IPS DF 6.9 (cell line): Measurements from ENCODE around the gene TOP3A.

Experiments used
- DNase-seq: peaks from one replicate; pipeline ENCODE4 v3.0.0-alpha.2; 2013; ENCODE audit warnings: low read depth, low spot score
- H3K27ac ChIP-seq: one replicate; pipeline ENCODE4 v1.5.1; 2013; ENCODE audit warnings: low read length, control low read depth
- H3K27me3 ChIP-seq: 2 replicates; pipeline ENCODE4 v1.6.1; 2013; ENCODE audit warnings: mild to moderate bottlenecking, low read length; ENCODE audit not compliant: control insufficient read depth, insufficient read depth
- H3K36me3 ChIP-seq: 2 replicates; pipeline ENCODE4 v1.6.1; 2013; ENCODE audit warnings: low read length; ENCODE audit not compliant: control insufficient read depth, insufficient read depth
- H3K4me1 ChIP-seq: 2 replicates; pipeline ENCODE4 v1.6.1; 2013; ENCODE audit warnings: low read length; ENCODE audit not compliant: control insufficient read depth, insufficient read depth
- H3K4me3 ChIP-seq: 2 replicates; pipeline ENCODE4 v1.5.1; 2013; ENCODE audit warnings: mild to moderate bottlenecking, low read length
- H3K9me3 ChIP-seq: 2 replicates; pipeline ENCODE4 v1.6.1; 2013; ENCODE audit warnings: low read length, inconsistent platforms; ENCODE audit not compliant: control insufficient read depth, insufficient read depth
- WGBS: extraction: QIAGEN DNeasy Blood & Tissue Kit; methylation state at CpG from one replicate; pipeline ENCODE4 v1.1.7; 2013; ENCODE audit warnings: mixed read lengths, missing lambda C conversion rate; ENCODE audit not compliant: insufficient read length, insufficient coverage; 5-methylcytosine and 5-hydroxymethylcytosine counted together

The TOP3A gene

DNA sequence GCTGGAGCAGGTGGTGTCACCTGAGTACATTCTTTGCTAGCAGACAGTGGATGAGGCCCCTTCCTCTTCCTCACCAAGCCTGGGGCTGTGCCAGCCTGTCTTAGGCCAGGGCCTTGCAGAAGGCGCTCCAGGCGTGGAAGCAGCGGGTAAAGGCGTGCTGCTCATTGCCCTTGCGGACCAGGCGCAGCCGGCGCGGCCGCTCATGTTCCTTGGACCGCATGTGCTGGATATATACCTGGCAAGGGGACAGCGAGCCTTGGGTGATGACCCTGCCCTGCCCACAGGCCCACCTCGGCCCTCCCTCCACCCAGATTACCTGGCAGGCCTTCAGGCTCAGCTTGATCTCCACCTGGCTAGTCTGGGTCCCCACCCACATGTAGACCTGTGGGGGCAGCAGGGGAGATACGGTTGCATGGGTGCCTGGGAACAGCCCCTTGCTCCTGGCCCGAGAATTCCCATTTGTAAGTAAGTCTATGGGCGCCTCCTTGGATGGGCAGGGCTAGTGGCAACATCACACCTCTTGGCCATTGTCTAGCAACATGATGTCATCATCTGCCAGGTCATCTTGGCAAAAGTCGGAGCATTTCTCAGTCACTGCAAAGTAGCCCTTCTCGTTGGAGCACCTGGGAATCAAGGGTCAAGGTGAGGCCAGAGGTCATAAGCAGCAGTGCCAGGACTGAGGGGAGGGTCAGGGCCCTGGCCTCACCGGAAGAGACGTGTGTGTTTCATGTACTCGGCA lies 69.6 kb downstream of the TOP3A start:
- WGBS = no CpG with 5 or more reads among the region's 21 CpGs
- H3K27me3 ChIP-seq = no peaks in the 10 kb centered on the region
- H3K27ac ChIP-seq = no peak overlapping the region
- H3K4me1 ChIP-seq = peaks cover 9% of the 10 kb centered on the region
- H3K4me3 ChIP-seq = no peak overlapping the region
- no peaks in the 10 kb centered on the region for H3K9me3 ChIP-seq
- no peak for DNase-seq
- H3K36me3 ChIP-seq = peaks cover 43% of the 10 kb centered on the region

DNA sequence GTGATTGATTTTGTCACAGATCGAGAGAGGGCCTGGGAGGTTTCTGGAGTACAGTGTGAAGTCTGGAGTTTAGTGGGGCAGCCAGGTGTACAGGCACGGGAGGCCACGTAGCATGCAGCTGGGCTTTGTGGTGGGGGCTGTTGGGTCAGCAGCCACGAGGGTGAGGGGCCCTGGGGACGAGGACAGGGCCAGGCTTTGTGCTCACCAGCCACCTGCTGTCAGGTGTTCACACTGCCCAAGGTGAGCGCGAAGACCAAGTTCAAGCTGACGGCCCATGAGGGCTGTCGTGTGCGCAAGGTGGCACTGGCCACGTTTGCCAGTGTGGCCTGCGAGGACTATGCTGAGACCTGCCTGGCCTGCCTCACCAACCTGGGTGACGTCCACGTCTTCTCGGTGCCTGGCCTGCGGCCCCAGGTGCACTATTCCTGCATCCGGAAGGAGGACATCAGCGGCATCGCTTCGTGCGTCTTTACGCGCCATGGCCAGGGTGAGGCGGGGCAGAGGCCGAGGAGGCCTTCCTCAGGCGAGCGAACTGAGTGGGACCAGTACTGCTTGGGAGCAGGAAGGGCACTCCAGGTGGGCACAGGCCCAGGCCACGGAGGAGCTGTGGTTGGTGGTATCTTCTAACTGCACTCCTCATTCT lies 73.4 kb downstream of the TOP3A start:
- Histone ChIP-seq H3K4me1 (peaks cover 5% of the 10 kb centered on the region), H3K9me3 (no peaks in the 10 kb centered on the region), H3K27ac (no peak overlapping the region), H3K27me3 (no peaks in the 10 kb centered on the region), H3K36me3 (peaks cover 60% of the 10 kb centered on the region), H3K4me3 (no peak overlapping the region)
- no CpG with 5 or more reads among the region's 28 CpGs for WGBS
- no peak for DNase-seq

DNA sequence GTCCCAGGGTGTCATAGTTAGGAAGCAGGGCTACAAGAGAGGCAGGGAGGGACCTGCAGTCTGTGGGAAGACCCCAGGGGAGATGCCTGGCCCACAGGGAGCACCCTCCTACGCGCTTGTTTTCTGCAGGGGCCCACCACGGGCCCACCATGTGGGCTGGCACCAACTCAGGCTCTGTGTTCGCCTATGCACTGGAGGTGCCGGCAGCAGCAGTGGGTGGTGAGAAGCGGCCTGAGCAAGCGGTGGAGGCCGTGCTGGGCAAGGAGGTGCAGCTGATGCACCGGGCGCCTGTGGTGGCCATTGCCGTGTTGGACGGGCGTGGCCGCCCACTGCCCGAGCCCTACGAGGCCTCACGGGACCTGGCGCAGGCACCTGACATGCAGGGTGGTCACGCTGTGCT lies 74.3 kb downstream of the TOP3A start:
- Histone ChIP-seq H3K9me3 (no peaks in the 10 kb centered on the region), H3K27me3 (no peaks in the 10 kb centered on the region), H3K4me3 (no peak overlapping the region), H3K27ac (no peak overlapping the region), H3K36me3 (peaks cover 60% of the 10 kb centered on the region), H3K4me1 (no peaks in the 10 kb centered on the region)
- WGBS = no CpG with 5 or more reads among the region's 19 CpGs
- DNase-seq = no peak

DNA sequence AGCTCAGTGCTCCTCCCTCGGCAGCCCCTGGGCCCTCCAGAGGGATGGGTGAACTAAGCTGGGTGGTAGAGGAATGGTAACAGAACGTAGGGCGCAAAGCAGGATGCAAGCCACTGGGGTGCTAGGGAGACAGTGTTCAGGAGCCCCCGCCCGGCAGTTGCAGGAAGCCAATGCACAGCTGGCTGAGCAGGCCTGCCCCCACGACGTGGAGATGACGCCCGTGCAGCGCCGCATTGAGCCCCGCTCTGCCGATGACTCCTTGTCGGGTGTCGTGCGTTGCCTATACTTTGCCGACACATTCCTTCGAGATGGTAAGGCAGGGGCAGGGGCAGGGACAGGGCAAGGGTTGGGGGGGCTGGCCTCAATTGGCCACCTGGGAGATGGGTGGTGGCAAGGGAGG lies 76.5 kb downstream of the TOP3A start:
- no CpG with 5 or more reads among the region's 18 CpGs for WGBS
- H3K36me3 ChIP-seq = peaks cover 63% of the 10 kb centered on the region
- H3K27ac ChIP-seq = no peak overlapping the region
- H3K9me3 ChIP-seq = no peaks in the 10 kb centered on the region
- no peaks in the 10 kb centered on the region for H3K4me1 ChIP-seq
- DNase-seq = no peak
- H3K27me3 ChIP-seq = no peaks in the 10 kb centered on the region
- no peak overlapping the region for H3K4me3 ChIP-seq

DNA sequence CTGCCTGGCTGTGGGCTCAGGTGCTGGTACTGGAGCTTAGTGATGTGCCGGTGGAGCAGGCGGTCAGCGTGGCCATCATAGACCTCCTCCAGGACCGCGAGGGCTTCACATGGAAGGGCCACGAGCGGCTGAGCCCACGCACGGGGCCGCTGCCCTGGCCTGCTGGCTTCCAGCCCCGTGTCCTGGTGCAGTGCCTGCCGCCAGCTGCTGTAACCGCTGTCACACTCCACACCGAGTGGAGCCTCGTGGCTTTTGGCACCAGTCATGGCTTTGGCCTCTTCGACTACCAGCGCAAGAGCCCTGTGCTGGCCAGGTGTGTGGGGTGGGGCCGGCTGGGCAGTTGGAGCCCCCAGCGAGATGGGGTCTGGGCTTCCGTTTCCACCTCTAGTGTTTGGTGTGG lies 77.3 kb downstream of the TOP3A start:
- no peaks in the 10 kb centered on the region for H3K9me3 ChIP-seq
- no peak overlapping the region for H3K27ac ChIP-seq
- peaks cover 59% of the 10 kb centered on the region for H3K36me3 ChIP-seq
- H3K4me3 ChIP-seq = no peak overlapping the region
- WGBS = no CpG with 5 or more reads among the region's 20 CpGs
- DNase-seq = no peak
- H3K27me3 ChIP-seq = no peaks in the 10 kb centered on the region
- no peaks in the 10 kb centered on the region for H3K4me1 ChIP-seq

DNA sequence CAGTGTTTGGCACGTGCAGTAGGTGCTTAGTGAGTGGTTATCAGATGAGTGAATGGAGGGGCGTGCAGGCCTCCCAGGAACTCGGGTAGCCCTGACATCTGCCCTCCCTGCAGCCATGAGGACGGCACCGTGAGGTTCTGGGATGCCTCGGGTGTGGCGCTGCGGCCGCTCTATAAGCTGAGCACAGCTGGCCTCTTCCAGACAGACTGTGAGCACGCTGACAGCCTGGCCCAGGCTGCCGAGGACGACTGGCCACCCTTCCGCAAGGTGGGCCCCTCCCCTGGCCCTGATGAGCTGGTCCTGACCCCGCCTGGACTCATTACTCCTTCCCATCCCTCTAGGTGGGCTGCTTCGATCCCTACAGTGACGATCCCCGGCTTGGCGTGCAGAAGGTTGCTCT lies 78.3 kb downstream of the TOP3A start:
- H3K4me3 ChIP-seq = no peak overlapping the region
- DNase-seq = no peak
- no peak overlapping the region for H3K27ac ChIP-seq
- no peaks in the 10 kb centered on the region for H3K27me3 ChIP-seq
- peaks cover 53% of the 10 kb centered on the region for H3K36me3 ChIP-seq
- WGBS = no CpG with 5 or more reads among the region's 18 CpGs
- H3K9me3 ChIP-seq = no peaks in the 10 kb centered on the region
- H3K4me1 ChIP-seq = no peaks in the 10 kb centered on the region

DNA sequence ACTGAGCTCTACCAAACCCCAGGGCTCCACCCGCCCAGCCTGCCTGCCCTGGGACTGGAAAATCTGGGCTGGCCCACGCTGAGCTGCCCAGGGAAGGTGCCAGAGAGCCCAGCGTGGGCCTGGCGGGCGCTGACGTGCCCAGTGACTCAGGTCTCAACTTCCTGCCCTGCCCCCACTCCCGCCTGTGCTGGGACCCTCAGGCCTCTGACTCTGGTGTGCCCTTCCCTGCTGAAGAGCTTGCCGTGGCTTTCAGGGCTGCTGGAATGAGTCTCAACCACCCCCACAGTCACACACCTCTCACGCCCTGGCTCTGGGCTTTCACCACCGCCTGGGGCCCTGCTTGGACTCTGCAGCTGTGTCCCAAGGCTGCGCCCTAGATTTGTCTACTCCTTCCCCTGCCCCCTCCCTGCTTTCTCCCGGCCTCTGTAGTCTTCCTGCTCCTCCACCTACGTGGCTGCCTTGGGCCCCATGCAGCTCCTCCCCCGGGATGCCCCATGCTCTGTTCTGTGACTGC lies 79.0 kb downstream of the TOP3A start:
- Histone ChIP-seq H3K27me3 (no peaks in the 10 kb centered on the region), H3K36me3 (peaks cover 48% of the 10 kb centered on the region), H3K4me3 (no peak overlapping the region), H3K27ac (no peak overlapping the region), H3K9me3 (no peaks in the 10 kb centered on the region), H3K4me1 (0 out of 2 replicates have a peak, but pooled peaks cover under 1% of the 10 kb centered on the region)
- DNase-seq = no peak
- no CpG with 5 or more reads among the region's 14 CpGs for WGBS

DNA sequence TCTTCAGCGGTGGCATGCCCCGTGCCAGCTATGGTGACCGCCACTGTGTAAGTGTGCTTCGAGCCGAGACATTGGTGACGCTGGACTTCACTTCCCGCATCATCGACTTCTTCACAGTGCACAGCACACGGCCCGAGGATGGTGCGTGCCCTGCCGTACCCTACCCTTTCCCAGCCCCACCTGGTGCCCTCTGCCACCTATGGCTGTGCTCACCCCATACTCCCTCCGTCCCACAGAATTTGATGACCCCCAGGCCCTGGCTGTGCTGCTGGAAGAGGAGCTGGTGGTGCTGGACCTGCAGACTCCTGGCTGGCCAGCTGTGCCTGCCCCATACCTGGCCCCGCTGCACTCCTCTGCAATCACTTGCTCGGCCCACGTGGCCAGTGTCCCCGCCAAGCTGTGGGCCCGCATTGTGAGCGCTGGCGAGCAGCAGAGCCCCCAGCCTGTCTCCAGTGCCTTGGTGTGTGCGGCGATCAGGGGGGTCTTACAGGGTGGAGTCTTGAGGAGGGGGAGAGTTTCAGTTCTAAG lies 79.9 kb downstream of the TOP3A start:
- Histone ChIP-seq H3K4me1 (0 out of 2 replicates have a peak, but pooled peaks cover 1% of the 10 kb centered on the region), H3K27ac (no peak overlapping the region), H3K36me3 (peaks cover 44% of the 10 kb centered on the region), H3K27me3 (no peaks in the 10 kb centered on the region), H3K9me3 (no peaks in the 10 kb centered on the region), H3K4me3 (no peak overlapping the region)
- WGBS = no CpG with 5 or more reads among the region's 22 CpGs
- DNase-seq = no peak

DNA sequence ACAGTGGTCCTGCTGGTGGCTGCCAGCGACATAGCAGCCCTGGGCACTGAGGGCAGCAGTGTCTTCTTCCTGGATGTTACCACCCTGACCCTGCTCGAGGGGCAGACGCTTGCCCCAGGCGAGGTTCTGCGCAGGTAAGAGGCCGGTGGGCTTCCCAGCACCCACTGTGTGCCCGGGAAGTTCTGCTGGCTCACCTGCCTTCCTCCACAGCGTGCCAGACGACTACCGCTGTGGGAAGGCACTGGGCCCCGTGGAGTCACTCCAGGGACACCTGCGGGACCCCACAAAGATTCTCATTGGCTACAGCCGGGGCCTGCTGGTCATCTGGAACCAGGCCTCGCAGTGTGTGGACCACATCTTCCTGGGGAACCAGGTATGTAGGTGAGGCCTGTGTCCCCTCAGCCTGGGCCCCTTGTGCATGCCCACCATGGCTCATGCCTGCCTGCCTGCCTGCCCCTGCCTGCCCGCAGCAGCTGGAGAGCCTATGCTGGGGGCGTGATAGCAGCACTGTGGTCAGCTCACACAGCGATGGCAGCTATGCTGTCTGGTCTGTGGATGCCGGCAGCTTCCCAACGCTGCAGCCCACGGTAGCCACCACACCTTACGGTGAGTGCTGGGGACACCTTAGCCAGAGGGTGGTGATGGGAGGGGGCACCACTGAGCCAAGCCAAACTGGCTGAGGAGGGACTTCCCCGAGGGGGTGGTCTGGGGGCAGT lies 80.8 kb downstream of the TOP3A start:
- Histone ChIP-seq H3K9me3 (no peaks in the 10 kb centered on the region), H3K27ac (no peak overlapping the region), H3K36me3 (peaks cover 44% of the 10 kb centered on the region), H3K4me3 (no peak overlapping the region), H3K27me3 (no peaks in the 10 kb centered on the region), H3K4me1 (0 out of 2 replicates have a peak, but pooled peaks cover 1% of the 10 kb centered on the region)
- no peak for DNase-seq
- no CpG with 5 or more reads among the region's 22 CpGs for WGBS

DNA sequence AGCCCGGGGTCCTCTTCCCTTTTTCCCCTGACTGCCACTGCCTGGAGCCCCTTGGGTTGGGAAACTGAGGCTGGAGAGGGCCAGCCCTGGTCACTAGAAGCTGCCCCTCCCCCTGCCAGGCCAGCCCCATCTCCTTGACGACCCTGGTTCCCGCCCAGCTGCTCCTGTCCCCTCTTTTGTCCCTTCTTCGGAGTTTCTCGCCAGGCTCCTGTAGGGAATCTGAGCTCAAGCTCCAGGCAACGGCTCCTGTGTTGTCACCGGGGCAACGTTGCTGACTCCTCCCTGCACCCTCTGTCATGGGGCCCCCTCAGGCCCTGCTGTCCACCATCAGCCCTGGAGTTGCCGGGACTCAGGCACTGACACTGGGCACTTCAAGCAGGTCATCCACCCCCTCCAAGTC lies 83.6 kb downstream of the TOP3A start:
- Histone ChIP-seq H3K36me3 (peaks cover 23% of the 10 kb centered on the region), H3K9me3 (no peaks in the 10 kb centered on the region), H3K4me3 (no peak overlapping the region), H3K27me3 (no peaks in the 10 kb centered on the region), H3K4me1 (0 out of 2 replicates have a peak, but pooled peaks cover 1% of the 10 kb centered on the region), H3K27ac (no peak overlapping the region)
- DNase-seq = no peak
- no CpG with 5 or more reads among the region's 9 CpGs for WGBS
